ENCODE measurements around the gene TNFSF15. TPM values are rescaled to one million over a fixed set of nuclear protein-coding genes. Genes with fewer than 3 reads are reported as not detected.

The TNFSF15 gene
- total RNA-seq, 1 experiment from 2014 or later: not detected

- no peak overlapping the region for H2BK15ac ChIP-seq (ENCODE audit: low read depth, low read length)
- H2AFZ ChIP-seq (ENCODE audit: low read length): no peak overlapping the region
- no peak overlapping the region for H3K18ac ChIP-seq (ENCODE audit: insufficient read length, low read depth, low read length)
- Mint-ChIP-seq H3K27ac (no peak overlapping the region), H3K4me1 (no peaks in the 10 kb centered on the region), H3K4me3 (no peak overlapping the region), H3K9me3 (no peaks in the 10 kb centered on the region), H3K27me3 (ENCODE audit: low read depth) (peaks cover 24% of the 10 kb centered on the region), H3K36me3 (ENCODE audit: insufficient read depth in 1 of 3, low read depth in 3 of 3) (no peaks in the 10 kb centered on the region)
- H4K5ac ChIP-seq (ENCODE audit: insufficient read length, low read depth, low read length): no peak overlapping the region
- no peaks in the 10 kb centered on the region for H3K9me3 ChIP-seq (ENCODE audit: control insufficient read depth, low read depth, low read length)
- no peak overlapping the region for H3K27ac ChIP-seq (ENCODE audit: insufficient read length, low read depth, low read length)
- no peaks in the 10 kb centered on the region for H3K4me1 ChIP-seq (ENCODE audit: insufficient read depth, low read length)
- no peak overlapping the region for H3K4ac ChIP-seq (ENCODE audit: low read depth, low read length)
- no peak overlapping the region for H4K91ac ChIP-seq (ENCODE audit: insufficient read length, low read depth, low read length)
- TF ChIP-seq CTCF (conservative IDR thresholded peaks at IDR 0.05): no peak
- H3K14ac ChIP-seq (ENCODE audit: insufficient read depth, low read length): no peak overlapping the region
- no peaks in the 10 kb centered on the region for H3K23me2 ChIP-seq (ENCODE audit: insufficient read length, low read depth, low read length, poor library complexity, severe bottlenecking)
- no peak overlapping the region for H2AK5ac ChIP-seq (ENCODE audit: insufficient read length, low read length)
- no peak overlapping the region for H3T11ph ChIP-seq (ENCODE audit: low read length)
- H2BK12ac ChIP-seq (ENCODE audit: insufficient read length, low read depth, low read length): no peak overlapping the region
- H2BK20ac ChIP-seq (ENCODE audit: low read depth, low read length, poor library complexity, severe bottlenecking): no peak overlapping the region
- no peaks in the 10 kb centered on the region for H3K27me3 ChIP-seq (ENCODE audit: insufficient read depth, low read length)
- no peak overlapping the region for H2BK5ac ChIP-seq (ENCODE audit: insufficient read length, low read length)
- no CpG with 5 or more reads among the region's 3 CpGs for WGBS (ENCODE audit: extremely low coverage, insufficient read length, low lambda C conversion rate)
- no peaks in the 10 kb centered on the region for H3K79me2 ChIP-seq (ENCODE audit: insufficient read depth, low read length)
- H3K79me1 ChIP-seq (ENCODE audit: insufficient read depth, low read depth, low read length, poor library complexity, severe bottlenecking): no peaks in the 10 kb centered on the region
- no peak overlapping the region for H3K56ac ChIP-seq (ENCODE audit: insufficient read length, low read depth, low read length)
- no peak overlapping the region for H3K4me2 ChIP-seq (ENCODE audit: insufficient read depth, insufficient read length, low read length)
- H3K9ac ChIP-seq (ENCODE audit: extremely low read depth, insufficient read length, low read length): no peak overlapping the region
- no peak overlapping the region for H4K8ac ChIP-seq (replicated peaks; ENCODE audit: insufficient read length, low read depth, low read length)
- DNase-seq: no peak
- no peak overlapping the region for H2BK120ac ChIP-seq (ENCODE audit: low read depth, low read length, poor library complexity, severe bottlenecking)
- H3K23ac ChIP-seq (ENCODE audit: insufficient read length, low read depth, low read length): no peak overlapping the region
- peaks cover 2% of the 10 kb centered on the region for H4K20me1 ChIP-seq (ENCODE audit: control insufficient read depth, insufficient read depth, insufficient read length)
Observed at GRCh38 chr9:114770991-114771390, 34.8 kb downstream of the TNFSF15 start.
